Measurements from ENCODE around the gene GRP.

Gene GRP

DNA sequence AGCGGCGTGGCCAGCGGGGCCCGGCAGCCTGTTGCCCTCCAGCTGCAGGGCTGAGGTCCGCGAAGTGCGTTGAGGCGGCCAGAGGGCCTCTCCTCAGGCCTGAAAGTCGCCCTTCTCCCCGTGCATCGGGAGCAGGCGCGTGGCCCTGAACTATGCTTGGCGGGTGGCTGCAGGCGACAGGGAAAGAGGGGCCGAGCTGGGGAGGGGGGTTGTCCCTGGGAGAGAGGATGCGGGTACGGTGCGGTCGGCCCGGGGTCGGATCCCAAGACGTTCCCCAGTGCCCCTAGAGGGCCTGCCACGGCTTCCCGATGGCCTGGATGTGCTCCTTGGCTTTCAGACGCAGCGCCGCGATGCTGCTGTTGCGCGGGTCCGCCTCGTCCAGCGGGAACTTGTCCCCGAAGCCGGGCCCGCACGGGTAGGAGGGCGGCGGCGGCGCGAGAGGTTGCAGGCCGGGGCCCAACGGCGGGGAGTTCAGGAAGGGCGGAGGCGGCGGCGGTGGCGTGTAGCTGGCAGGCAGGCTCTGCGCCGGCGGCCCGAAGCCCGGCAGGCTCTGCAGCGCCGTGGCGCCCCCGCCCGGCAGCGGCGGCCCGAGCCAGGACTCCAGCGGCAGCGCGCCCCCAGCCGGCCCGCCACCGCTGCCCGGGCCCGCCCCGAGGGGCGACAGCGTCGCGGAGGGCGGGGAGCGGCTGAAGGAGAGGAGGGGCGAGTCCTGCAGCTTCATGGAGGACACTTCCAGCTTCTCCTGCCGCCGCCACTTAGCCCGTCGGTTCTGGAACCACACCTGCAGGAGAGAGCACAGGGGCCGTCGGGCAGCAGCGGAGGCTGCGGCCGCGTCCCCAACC, 49.0 kb downstream of the GRP start:
- DNase-seq: peak; percentile 65

DNA sequence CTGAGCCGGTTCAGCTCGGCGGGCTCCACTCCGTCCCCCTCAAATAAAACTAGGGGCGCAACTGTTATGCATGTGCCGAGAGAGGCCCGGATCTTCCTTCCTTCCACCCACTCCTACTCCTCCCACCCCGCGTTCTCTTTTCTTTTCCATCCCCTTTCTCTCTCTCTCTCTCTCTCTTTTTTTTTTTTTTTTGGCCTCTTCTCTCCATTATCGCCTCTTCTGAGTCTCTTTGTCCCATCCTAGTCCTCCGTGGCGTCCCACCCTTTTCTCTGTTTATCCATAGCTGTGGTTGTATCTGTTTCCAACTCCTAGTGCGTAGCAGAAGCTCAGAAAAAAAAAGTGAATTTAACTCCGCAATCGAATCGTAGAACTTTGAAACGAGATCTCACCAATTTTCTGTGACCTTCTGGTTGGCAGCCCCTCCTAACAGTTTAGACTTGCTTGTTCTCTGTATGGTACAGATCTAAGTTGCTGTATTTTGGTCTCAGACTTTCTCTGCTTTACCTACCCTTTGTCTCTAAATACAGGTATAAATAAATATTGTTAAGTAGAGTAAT, 49.7 kb downstream of the GRP start:
- no peak for DNase-seq

DNA sequence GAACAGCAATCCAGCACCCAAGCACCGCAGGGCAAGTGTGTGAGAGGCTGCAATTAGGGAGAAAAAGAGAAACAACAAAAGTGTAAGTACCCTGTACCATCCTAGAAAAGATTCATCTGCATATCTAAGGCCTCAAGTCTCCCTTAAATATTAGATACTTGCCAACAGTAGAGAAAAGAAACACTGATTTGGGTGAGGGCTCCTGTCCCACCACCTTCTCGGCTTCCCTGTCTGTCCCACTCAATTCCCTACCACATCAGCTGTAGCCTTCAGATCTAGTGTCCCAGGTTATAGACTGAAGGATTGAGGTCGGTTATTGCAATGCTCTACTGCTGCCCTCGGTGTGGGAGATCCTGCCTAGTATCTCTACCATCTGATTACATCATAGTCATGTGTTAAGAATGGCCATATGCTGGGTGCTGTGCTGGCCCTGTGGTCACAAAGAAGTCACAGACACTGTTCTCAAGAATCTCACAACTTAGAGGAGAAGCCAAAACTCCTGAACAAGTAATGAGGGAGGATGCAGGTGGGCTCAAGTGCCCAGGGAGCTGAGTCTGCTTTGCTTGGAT, 50.8 kb downstream of the GRP start:
- no peak for DNase-seq

GRCh38 chr18:59271606-59272220, 51.8 kb downstream of the GRP start:
- DNase-seq: no peak

GRCh38 chr18:59272221-59272888, 52.4 kb downstream of the GRP start:
- no peak for DNase-seq

GRCh38 chr18:59272891-59273758, 53.2 kb downstream of the GRP start, which contains the start of gene RAX:
TSS of gene RAX (minus strand) at chr18:59273454. CDS start at chr18:59273206, 248 bp downstream.
- DNase-seq: no peak

DNA sequence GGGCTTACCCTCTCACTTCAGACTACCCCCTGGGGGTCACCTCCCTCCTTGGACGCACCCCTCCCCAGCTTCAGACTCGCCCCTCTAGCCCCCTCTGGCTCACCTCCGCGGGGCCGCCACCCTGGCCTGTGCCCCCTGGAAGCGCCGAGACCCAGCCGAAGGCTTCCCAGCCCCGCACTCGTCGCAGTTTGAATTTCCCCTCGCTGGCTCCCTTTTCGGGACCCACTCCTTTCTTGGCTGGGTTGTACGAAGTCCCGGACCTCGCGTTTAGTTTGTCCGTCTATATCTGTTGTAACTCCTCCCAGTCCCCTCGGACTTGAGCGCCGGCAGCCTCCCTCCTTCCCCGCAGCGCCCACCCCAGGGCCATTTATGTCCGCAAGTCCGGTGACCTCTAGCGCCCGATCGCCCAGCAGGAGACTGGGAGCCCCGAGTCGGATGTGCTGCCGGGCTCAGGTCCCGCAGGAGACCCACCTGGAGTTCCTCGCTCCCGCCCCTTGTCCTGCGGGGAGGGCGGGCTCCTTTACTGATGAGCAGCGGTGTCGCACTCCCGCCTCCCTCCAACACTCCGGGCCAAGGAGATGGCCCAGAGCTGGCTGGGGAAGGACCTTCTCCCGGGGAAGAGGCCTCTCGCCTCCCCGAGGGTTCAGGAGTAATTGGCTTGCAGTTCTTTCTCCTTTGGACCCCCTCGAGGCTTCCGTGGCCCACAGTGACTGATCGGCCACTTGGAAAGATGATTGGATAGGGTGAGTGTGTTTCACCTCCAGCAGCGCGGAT, 54.0 kb downstream of the GRP start:
- DNase-seq: no peak

DNA sequence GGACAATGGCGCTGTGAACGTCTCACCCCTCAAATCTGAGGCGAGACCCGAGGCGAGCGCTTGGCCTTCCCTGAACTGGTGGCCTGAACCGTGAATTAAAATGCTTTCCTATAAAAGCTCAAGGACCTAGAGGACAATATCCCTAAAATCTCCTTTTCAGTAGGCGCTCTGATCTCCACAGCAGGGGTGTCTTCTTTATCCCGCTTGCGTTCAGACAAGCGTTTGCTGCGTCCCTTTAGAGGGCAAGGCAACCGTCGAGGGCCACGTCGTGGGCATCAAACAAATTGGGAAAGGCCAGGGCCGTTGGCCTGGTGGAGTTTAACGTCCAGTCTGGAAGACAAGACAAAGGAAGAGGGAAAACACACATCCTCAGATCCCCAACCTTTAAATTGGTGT, 54.6 kb downstream of the GRP start:
- no peak for DNase-seq

DNA sequence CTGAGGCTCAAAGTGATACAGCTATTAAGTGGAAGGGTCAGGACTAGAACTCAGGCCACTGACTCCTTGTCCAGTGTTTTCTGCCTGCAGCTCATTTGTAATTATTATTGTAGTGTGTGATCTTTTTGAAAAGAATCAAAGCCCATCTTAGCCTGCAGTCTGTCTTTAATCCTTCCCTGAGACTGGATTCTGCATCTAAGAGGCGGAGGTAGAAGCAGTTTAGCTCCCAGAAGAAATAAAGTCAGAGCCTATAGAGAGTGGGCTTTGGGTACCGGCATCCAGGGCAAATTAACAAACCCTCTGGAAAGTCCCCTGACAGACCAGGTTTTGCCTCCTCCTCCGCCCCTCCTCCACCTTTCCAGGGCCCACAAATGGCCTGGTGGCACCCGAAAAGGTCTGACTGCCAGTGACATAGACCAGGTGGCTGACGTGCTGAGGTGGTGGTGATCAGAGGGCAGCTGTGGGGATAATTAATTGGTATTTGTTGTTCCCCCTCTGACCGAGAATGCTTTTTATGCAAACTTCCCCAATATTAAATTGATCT, 55.5 kb downstream of the GRP start:
- DNase-seq: no peak

- DNase-seq: no peak
Observed at GRCh38 chr18:59276047-59276446, 56.1 kb downstream of the GRP start.

GRCh38 chr18:59278793-59279192, 58.8 kb downstream of the GRP start:
- no peak for DNase-seq

GRCh38 chr18:59279193-59279592, 59.2 kb downstream of the GRP start:
- DNase-seq: no peak

DNA sequence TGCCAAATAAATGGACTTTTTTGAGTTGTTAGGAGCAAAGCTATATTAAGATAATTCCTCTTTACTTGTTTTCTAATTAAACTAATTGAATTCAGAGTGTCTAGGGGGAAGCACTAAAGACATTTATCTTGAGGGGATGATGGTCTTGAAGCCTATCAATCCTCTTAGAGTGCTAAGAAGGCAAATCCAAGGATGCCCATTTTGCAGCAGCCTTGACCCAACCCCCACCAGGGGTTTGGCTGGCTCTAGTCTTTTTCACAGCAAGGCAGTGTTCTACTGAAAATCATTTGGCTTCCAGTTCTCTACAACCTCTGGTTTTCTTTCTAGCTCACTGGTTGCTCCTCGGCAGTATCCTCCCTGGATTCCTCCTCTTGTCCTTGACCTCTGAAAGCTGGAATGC, 59.8 kb downstream of the GRP start:
- DNase-seq: no peak
